Mammary epithelial cell (primary cell): ENCODE results near the gene IL1R2.

Source experiments
- CTCF ChIP-seq, 2 donors: IDR thresholded peaks in 1 of 2; conservative IDR thresholded peaks in 1 of 2; 2 replicates each; pipeline ENCODE4 v1.5.1; 2011 to 2012; ENCODE audit warnings: inconsistent platforms in 2 of 2, low read length in 2 of 2, mild to moderate bottlenecking in 2 of 2, control low read depth in 1 of 2, low read depth in 1 of 2; ENCODE audit not compliant: insufficient read depth in 1 of 2; ENCODE audit errors: extremely low read depth in 1 of 2
- EZH2 ChIP-seq: IDR thresholded peaks from 2 replicates; pipeline ENCODE4 v1.6.1; 2012; ENCODE audit warnings: low read length, inconsistent platforms, borderline replicate concordance

DNA sequence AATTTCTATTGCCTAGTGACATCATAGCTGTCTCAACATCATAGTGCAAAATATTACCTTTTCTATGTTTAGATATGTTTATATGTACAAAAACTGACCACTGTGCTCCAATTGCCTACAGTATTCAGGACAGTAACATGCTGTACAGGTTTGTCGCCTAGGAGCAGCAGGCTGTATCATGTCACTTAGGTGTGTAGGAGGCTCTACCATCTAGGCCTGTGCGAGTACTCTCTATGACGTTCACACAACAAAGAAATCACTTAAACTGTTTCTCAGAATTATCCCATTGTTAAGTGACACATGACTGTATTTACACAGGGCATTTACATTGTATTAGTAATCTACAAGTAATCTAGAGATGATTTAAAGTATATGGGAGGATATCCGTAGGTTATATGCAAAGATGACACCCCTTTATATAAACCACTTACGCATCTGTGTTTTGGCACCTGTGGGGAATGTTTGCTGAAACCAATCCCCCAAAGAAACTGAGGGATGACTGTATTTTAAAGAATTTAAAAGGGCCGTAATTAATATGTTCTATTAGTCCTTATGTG lies 24.7 kb downstream of the IL1R2 start:
- TF ChIP-seq CTCF (conservative IDR thresholded peaks at IDR 0.05 in 1 of 2, IDR thresholded peaks at IDR 0.05 in 1 of 2; ENCODE audit: extremely low read depth in 1 of 2, insufficient read depth in 1 of 2, low read depth in 1 of 2, low read length in 2 of 2) = no peak
- TF ChIP-seq EZH2 = no peak
